ENCODE measurements around the gene EPHA1.
A peak's percentile ranks its signal among the peaks of the same experiment; 100 is the strongest.

The EPHA1 gene

DNA sequence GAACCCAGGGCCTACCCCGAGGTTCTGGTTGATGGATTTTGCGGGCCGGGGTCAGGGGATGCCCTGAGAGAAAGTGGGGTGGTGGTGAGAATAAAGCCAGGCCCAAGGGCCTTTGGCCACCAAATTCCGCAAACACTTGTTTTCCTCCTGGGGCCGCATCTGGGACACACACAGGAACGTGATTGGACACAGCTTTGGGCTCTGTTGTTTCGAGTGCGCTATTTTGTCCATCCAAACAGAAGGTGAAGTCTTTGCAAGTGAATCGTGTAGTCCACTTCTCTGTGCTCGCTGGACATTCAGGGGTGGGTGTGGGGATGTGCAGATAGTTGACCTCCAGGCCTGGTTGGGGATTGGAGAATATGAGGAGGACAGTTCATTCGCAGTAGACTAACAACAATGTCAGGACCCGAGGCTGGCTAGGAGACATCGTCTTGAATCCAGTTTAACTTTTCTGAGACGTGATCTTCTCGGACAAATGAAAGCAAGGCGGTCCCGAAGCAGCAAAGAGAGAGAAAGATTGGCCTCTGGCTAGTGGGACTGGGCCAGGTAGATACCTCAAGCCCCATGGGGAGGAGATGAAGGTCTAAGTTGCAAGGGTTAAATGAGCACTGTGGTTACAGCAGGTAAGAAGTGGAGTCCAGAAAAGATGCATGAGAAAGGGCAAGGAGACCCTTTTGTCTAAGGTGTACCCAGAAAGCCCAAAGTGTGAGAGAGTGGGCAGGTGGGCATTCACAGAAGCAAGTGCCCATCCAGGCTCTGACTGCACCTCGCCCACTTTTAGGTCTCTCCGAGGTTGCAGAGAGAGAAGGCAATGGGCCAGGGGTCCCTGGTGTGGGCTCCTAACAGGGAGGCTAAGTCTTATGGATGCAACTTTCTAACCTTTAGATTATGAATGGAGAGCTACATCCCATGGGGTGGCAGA lies 45.4 kb downstream of the EPHA1 start:
- Histone ChIP-seq H3K36me3 (ENCODE audit: insufficient read depth, low read length) (no peaks in the 10 kb centered on the region), H3K9ac (ENCODE audit: low read depth, low read length, poor library complexity, severe bottlenecking) (peak overlapping the region; percentile 53), H3K4me3 (ENCODE audit: low read length, poor library complexity, severe bottlenecking) (peak overlapping the region; percentile 96), H3K4me1 (ENCODE audit: insufficient read depth, low read length, poor library complexity, severe bottlenecking) (peaks cover 13% of the 10 kb centered on the region), H4K20me1 (ENCODE audit: insufficient read depth, low read length, poor library complexity, severe bottlenecking) (no peaks in the 10 kb centered on the region), H3K27me3 (ENCODE audit: insufficient read depth, low read length, poor library complexity, severe bottlenecking) (no peaks in the 10 kb centered on the region), H3K79me2 (ENCODE audit: insufficient read depth, low read length) (no peaks in the 10 kb centered on the region), H2AFZ (ENCODE audit: low read length) (peak overlapping the region; percentile 84; the same call in 1 of the 2 replicates), H3K9me2 (replicated peaks; ENCODE audit: low read depth, low read length) (no peaks in the 10 kb centered on the region), H3K9me3 (ENCODE audit: insufficient read depth, low read depth, low read length) (no peaks in the 10 kb centered on the region), H3F3A (ENCODE audit: low read depth) (no peaks in the 10 kb centered on the region), H3K4me2 (ENCODE audit: low read depth, low read length, poor library complexity, severe bottlenecking) (peak overlapping the region; percentile 83)
- no peak for TF ChIP-seq CTCF (conservative IDR thresholded peaks at IDR 0.05; ENCODE audit: low read length)
- TF ChIP-seq EZH2phosphoT487 (IDR thresholded peaks at IDR 0.05; ENCODE audit: borderline replicate concordance), result no peak

GRCh38 chr7:143362131-143363015 lies 46.3 kb downstream of the EPHA1 start, which contains the start of gene FAM131B:
Gene FAM131B, minus strand, starts transcription at chr7:143362713. Its CDS starts 110 bp downstream, at chr7:143362603.
- Histone ChIP-seq H3K79me2 (ENCODE audit: insufficient read depth, low read length) (no peaks in the 10 kb centered on the region), H2AFZ (ENCODE audit: low read length) (peak within 1 kb of the TSS; percentile 95), H3K9me3 (ENCODE audit: insufficient read depth, low read depth, low read length) (no peaks in the 10 kb centered on the region), H3K36me3 (ENCODE audit: insufficient read depth, low read length) (no peaks in the 10 kb centered on the region), H3K4me3 (ENCODE audit: low read length, poor library complexity, severe bottlenecking) (peak within 1 kb of the TSS; percentile 96), H3K27me3 (ENCODE audit: insufficient read depth, low read length, poor library complexity, severe bottlenecking) (no peaks in the 10 kb centered on the region), H3K9ac (ENCODE audit: low read depth, low read length, poor library complexity, severe bottlenecking) (peak within 1 kb of the TSS; percentile 78), H3K4me2 (ENCODE audit: low read depth, low read length, poor library complexity, severe bottlenecking) (peak within 1 kb of the TSS; percentile 87), H3K4me1 (ENCODE audit: insufficient read depth, low read length, poor library complexity, severe bottlenecking) (peaks cover 13% of the 10 kb centered on the region), H3K9me2 (replicated peaks; ENCODE audit: low read depth, low read length) (no peaks in the 10 kb centered on the region), H3F3A (ENCODE audit: low read depth) (no peaks in the 10 kb centered on the region), H4K20me1 (ENCODE audit: insufficient read depth, low read length, poor library complexity, severe bottlenecking) (no peaks in the 10 kb centered on the region)
- no peak for TF ChIP-seq EZH2phosphoT487 (IDR thresholded peaks at IDR 0.05; ENCODE audit: borderline replicate concordance)

DNA sequence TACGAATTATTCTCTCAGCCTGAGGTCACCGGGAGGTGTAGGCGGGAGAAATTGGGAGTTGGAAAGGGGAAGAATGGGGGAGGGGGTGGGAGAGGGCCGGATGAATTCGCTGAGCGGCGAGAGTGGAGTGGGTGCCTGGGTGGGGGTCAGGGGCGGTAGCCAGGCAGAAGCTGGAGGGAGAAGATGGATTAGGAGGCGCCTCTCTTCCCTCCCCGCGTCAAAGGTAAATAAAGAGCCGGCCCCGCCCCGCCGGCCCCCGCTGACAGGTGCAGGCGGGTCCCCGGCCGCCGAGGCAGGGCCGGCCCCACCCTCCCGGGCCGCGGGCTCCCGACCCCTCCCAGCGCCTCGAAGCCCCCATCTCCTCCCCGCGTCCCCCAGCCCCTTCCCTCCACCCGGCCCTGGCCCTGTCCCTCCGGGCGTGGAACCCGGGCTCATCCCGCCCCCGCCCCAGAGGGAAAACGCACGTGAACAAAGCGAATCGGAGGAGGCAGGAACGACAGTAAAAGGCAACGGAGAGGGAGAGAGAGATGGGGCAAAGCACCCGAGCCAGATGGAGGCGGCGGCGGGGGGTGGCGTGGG lies 47.0 kb downstream of the EPHA1 start:
- TF ChIP-seq EZH2phosphoT487 (IDR thresholded peaks at IDR 0.05; ENCODE audit: borderline replicate concordance), result no peak
- H2AFZ ChIP-seq (ENCODE audit: low read length), result peak overlapping the region; percentile 95
- H3K4me3 ChIP-seq (ENCODE audit: low read length, poor library complexity, severe bottlenecking), result peak overlapping the region; percentile 96
- no peaks in the 10 kb centered on the region for H4K20me1 ChIP-seq (ENCODE audit: insufficient read depth, low read length, poor library complexity, severe bottlenecking)
- peaks cover 13% of the 10 kb centered on the region for H3K4me1 ChIP-seq (ENCODE audit: insufficient read depth, low read length, poor library complexity, severe bottlenecking)
- no peaks in the 10 kb centered on the region for H3K9me3 ChIP-seq (ENCODE audit: insufficient read depth, low read depth, low read length)
- no peaks in the 10 kb centered on the region for H3K27me3 ChIP-seq (ENCODE audit: insufficient read depth, low read length, poor library complexity, severe bottlenecking)
- H3K4me2 ChIP-seq (ENCODE audit: low read depth, low read length, poor library complexity, severe bottlenecking), result peak overlapping the region; percentile 87
- no peaks in the 10 kb centered on the region for H3K9me2 ChIP-seq (replicated peaks; ENCODE audit: low read depth, low read length)
- peak overlapping the region; percentile 78 for H3K9ac ChIP-seq (ENCODE audit: low read depth, low read length, poor library complexity, severe bottlenecking)
- no peaks in the 10 kb centered on the region for H3F3A ChIP-seq (ENCODE audit: low read depth)
- no peaks in the 10 kb centered on the region for H3K36me3 ChIP-seq (ENCODE audit: insufficient read depth, low read length)
- H3K79me2 ChIP-seq (ENCODE audit: insufficient read depth, low read length), result no peaks in the 10 kb centered on the region
